ENCODE results near the gene EBF3. TPM values are rescaled to one million over a fixed set of nuclear protein-coding genes. Genes with fewer than 3 reads are reported as not detected.

The EBF3 gene
- total and polyA plus RNA-seq, 2 donors (not counting 3 experiments of a cell fraction or from before 2014, with no cell fraction given) = 0.92 to 2.7 TPM

DNA sequence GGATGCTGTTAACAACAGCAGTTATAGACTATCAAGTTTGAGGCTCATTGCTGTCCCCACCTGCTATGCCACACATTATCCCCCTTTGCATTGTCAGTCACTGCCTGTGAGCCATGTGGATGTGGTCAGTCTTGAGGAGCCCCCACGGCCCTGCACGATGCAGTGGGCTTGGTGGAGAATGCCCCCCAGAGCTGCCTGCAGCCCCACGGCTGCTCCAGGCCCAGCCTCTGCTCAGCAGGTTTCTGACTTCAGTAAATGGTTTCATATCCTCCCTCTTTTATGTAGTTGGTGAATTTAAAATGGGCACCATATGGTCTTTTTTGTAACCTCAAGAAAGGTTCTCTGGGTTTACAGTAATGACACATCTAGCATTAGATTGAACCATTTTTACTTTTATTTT is 164.1 kb downstream of the EBF3 start:
- BruUV-seq (replicated peaks) = no TSS peak
- Histone ChIP-seq H4K20me1 (replicated peaks; ENCODE audit: control insufficient read depth, extremely low read depth, insufficient read depth, low read length) (no peaks in the 10 kb centered on the region), H3K4me2 (ENCODE audit: insufficient read depth, low read length) (no peak overlapping the region), H3K9me1 (replicated peaks; ENCODE audit: control insufficient read depth, extremely low read depth, insufficient read depth, low read length) (no peaks in the 10 kb centered on the region), H3K27me3 (ENCODE audit: control insufficient read depth in 2 of 2, insufficient read depth in 2 of 2, low read length in 2 of 2) (no peaks in the 10 kb centered on the region), H3K9me3 (replicated peaks; ENCODE audit: control insufficient read depth, insufficient read depth, low read length) (peaks cover 2% of the 10 kb centered on the region), H2AFZ (ENCODE audit: low read depth, low read length) (no peak overlapping the region), H3K27ac (ENCODE audit: insufficient read depth, low read depth, low read length) (no peak overlapping the region), H3K4me3 (replicated peaks in 1 of 3; ENCODE audit: insufficient read depth in 1 of 3, low read depth in 1 of 3, low read length in 3 of 3) (no peak overlapping the region), H3K36me3 (ENCODE audit: control insufficient read depth in 2 of 2, extremely low read depth in 1 of 2, insufficient read depth in 2 of 2, low read length in 2 of 2) (no peaks in the 10 kb centered on the region), H3K4me1 (ENCODE audit: control insufficient read depth, extremely low read depth, insufficient read depth, low read length) (no peaks in the 10 kb centered on the region), H3K79me2 (ENCODE audit: control insufficient read depth, insufficient read depth, low read length) (no peaks in the 10 kb centered on the region), H3K9ac (replicated peaks; ENCODE audit: extremely low read depth, insufficient read depth, low read length) (no peak overlapping the region)
- dilution Hi-C loops (cut with MboI; ENCODE audit: extremely low pct_ligation_motif_present, low sequenced_read_pairs) (no loop called here), intact Hi-C loops (cut with micrococcal nuclease) (no loop called here)
- TF ChIP-seq, protein P1, sequence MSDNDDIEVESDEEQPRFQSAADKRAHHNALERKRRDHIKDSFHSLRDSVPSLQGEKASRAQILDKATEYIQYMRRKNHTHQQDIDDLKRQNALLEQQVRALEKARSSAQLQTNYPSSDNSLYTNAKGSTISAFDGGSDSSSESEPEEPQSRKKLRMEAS (IDR thresholded peaks at IDR 0.05; ENCODE audit: insufficient read depth, insufficient read length) = no peak
- no peak for TF ChIP-seq MYC (IDR thresholded peaks at IDR 0.05; ENCODE audit: low read depth, low read length)
- TF ChIP-seq FOS (IDR thresholded peaks at IDR 0.05; ENCODE audit: borderline replicate concordance, insufficient read depth, low read length) = no peak
- TF ChIP-seq, protein P2, sequence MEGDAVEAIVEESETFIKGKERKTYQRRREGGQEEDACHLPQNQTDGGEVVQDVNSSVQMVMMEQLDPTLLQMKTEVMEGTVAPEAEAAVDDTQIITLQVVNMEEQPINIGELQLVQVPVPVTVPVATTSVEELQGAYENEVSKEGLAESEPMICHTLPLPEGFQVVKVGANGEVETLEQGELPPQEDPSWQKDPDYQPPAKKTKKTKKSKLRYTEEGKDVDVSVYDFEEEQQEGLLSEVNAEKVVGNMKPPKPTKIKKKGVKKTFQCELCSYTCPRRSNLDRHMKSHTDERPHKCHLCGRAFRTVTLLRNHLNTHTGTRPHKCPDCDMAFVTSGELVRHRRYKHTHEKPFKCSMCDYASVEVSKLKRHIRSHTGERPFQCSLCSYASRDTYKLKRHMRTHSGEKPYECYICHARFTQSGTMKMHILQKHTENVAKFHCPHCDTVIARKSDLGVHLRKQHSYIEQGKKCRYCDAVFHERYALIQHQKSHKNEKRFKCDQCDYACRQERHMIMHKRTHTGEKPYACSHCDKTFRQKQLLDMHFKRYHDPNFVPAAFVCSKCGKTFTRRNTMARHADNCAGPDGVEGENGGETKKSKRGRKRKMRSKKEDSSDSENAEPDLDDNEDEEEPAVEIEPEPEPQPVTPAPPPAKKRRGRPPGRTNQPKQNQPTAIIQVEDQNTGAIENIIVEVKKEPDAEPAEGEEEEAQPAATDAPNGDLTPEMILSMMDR (IDR thresholded peaks at IDR 0.05; ENCODE audit: extremely low read depth in 1 of 2, insufficient read depth in 1 of 2, low read depth in 1 of 2, low read length in 2 of 2) = no peak
- no peak for TF ChIP-seq GATA2 (IDR thresholded peaks at IDR 0.05; ENCODE audit: insufficient read depth, insufficient read length, low read depth, low read length)
- TF ChIP-seq POLR2AphosphoS5 (IDR thresholded peaks at IDR 0.05; ENCODE audit: insufficient read depth, low read depth, low read length) = no peak
- TF ChIP-seq EZH2 (IDR thresholded peaks at IDR 0.05; ENCODE audit: borderline replicate concordance, low read depth, low read length, severe bottlenecking) = no peak
- no peak for TF ChIP-seq POLR2A (IDR thresholded peaks at IDR 0.05; ENCODE audit: low read depth, low read length)
- no peak for TF ChIP-seq JUN (IDR thresholded peaks at IDR 0.05; ENCODE audit: borderline replicate concordance, insufficient read depth, insufficient read length, low read depth)
- CTCF ChIA-PET = no interaction called here
- DNase-seq (ENCODE audit: low read depth, low spot score) (no peak), FAIRE-seq (no peak)
- POLR2A ChIA-PET = no interaction called here
